WTC11 (cell line): ENCODE data around the gene PSPC1. TPM values are rescaled to one million over a fixed set of nuclear protein-coding genes. Genes with fewer than 3 reads are reported as not detected.

Experiments
- ATAC-seq: fragments of 200-7000 bp; cut with Tn5 transposase; 2 replicates; pipeline ENCODE4 v1.10.0; 2021; ENCODE audit warnings: mild to moderate bottlenecking, moderate library complexity
- CTCF ChIA-PET: fragments of 300-600 bp; sonication (Branson Sonifier 250); formaldehyde crosslinking; loops from one replicate; lab custom pipeline; 2021; ENCODE audit warnings: antibody characterized with exemption; lab: Charles Lee
- POLR2A ChIA-PET: fragments of 350-600 bp; sonication (Branson Sonifier 250); formaldehyde crosslinking; loops from one replicate; lab custom pipeline; 2021; ENCODE audit warnings: antibody characterized with exemption; lab: Charles Lee
- DNase-seq: peaks from one replicate; pipeline ENCODE4 v3.0.0; 2021; ENCODE audit warnings: low spot score
- H3K27ac Mint-ChIP-seq: 2 replicates; pipeline ENCODE4 v1.8.0; 2021; ENCODE audit warnings: mixed read lengths
- H3K27me3 Mint-ChIP-seq: 2 replicates; pipeline ENCODE4 v1.8.0; 2021; ENCODE audit warnings: low read depth, mild to moderate bottlenecking, moderate library complexity, mixed read lengths
- H3K36me3 Mint-ChIP-seq: 2 replicates; pipeline ENCODE4 v1.8.0; 2021; ENCODE audit warnings: mixed read lengths
- H3K4me1 Mint-ChIP-seq: 2 replicates; pipeline ENCODE4 v1.8.0; 2022; ENCODE audit warnings: mixed read lengths
- H3K4me3 Mint-ChIP-seq: 2 replicates; pipeline ENCODE4 v1.8.0; 2021; ENCODE audit warnings: mild to moderate bottlenecking, moderate library complexity, mixed read lengths
- H3K9me3 Mint-ChIP-seq: 2 replicates; pipeline ENCODE4 v1.8.0; 2021; ENCODE audit warnings: mixed read lengths
- GABPB1 ChIP-seq: sonication (generic); formaldehyde crosslinking; IDR thresholded peaks from 2 replicates; pipeline ENCODE4 v1.8.1; 2023; ENCODE audit warnings: mild to moderate bottlenecking, missing genetic modification reagents
- JUN ChIP-seq: sonication (generic); formaldehyde crosslinking; IDR thresholded peaks from 2 replicates; pipeline ENCODE4 v1.8.0; 2023; ENCODE audit warnings: mild to moderate bottlenecking, missing genetic modification reagents
- PRRX2 ChIP-seq: fragments of 250-450 bp; sonication (Bioruptor Pico); IDR thresholded peaks from 2 replicates; pipeline ENCODE4 v1.8.0; 2021; ENCODE audit warnings: mild to moderate bottlenecking
- total RNA-seq: library from RNA; stranded (reverse); gene quantifications from 3 replicates; pipeline ENCODE4 v1.2.3, GENCODE V29; 2021
- TF ChIP-seq, protein P1 (sequence below): sonication (generic); formaldehyde crosslinking; IDR thresholded peaks from 2 replicates; pipeline ENCODE4 v1.8.1; 2022; ENCODE audit warnings: low read depth, mild to moderate bottlenecking, moderate library complexity, missing genetic modification reagents, borderline replicate concordance
- TF ChIP-seq, protein P2 (sequence below): sonication (generic); formaldehyde crosslinking; conservative IDR thresholded peaks from 2 replicates; pipeline ENCODE4 v1.8.1; 2022; ENCODE audit warnings: mild to moderate bottlenecking, missing genetic modification reagents
- TF ChIP-seq, protein P3 (sequence below): fragments of 250-450 bp; sonication (Bioruptor Pico); IDR thresholded peaks from 2 replicates; pipeline ENCODE4 v1.9.0; 2021; ENCODE audit warnings: mild to moderate bottlenecking
- TF ChIP-seq, protein P4 (sequence below): sonication (generic); formaldehyde crosslinking; IDR thresholded peaks from 2 replicates; pipeline ENCODE4 v1.8.0; 2023; ENCODE audit warnings: missing genetic modification reagents, mild to moderate bottlenecking, borderline replicate concordance
- TF ChIP-seq, protein P5 (sequence below): sonication (generic); formaldehyde crosslinking; IDR thresholded peaks from 2 replicates; pipeline ENCODE4 v1.8.0; 2023; ENCODE audit warnings: missing genetic modification reagents
- TF ChIP-seq, protein P6 (sequence below): sonication (generic); formaldehyde crosslinking; IDR thresholded peaks from 2 replicates; pipeline ENCODE4 v1.8.1; 2023; ENCODE audit warnings: mild to moderate bottlenecking, missing genetic modification reagents, moderate library complexity
- TF ChIP-seq, protein P7 (sequence below): sonication (generic); formaldehyde crosslinking; IDR thresholded peaks from 2 replicates; pipeline ENCODE4 v1.8.0; 2022; ENCODE audit warnings: mild to moderate bottlenecking, missing genetic modification reagents
- TF ChIP-seq, protein P8 (sequence below): sonication (generic); formaldehyde crosslinking; IDR thresholded peaks from 2 replicates; pipeline ENCODE4 v1.8.1; 2023; ENCODE audit warnings: mild to moderate bottlenecking, missing genetic modification reagents
- TF ChIP-seq, protein P9 (sequence below): fragments of 250-450 bp; sonication (Bioruptor Pico); IDR thresholded peaks from 2 replicates; pipeline ENCODE4 v1.9.0; 2021; ENCODE audit warnings: mild to moderate bottlenecking

The PSPC1 gene
- total RNA-seq, 1 experiment from 2014 or later, result 67.5 TPM

DNA sequence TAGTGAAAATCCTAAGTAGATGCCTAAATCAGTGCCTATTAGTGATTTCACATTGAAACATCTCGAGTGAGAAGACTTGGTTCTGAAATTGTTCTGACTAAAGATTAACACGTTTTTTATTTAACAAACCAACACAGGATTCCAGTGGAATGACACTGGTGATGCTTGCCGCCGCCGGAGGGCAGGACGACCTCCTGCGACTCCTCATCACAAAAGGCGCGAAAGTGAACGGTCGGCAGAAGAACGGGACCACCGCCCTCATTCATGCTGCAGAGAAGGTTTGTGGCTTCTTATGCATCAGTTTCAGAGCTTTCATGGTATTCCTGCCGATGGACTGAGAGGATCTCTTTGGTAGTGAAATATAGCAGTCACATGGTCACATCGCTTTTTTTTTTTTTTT is 121.2 kb downstream of the PSPC1 start:
- DNase-seq, result no peak
- peaks cover 35% of the 10 kb centered on the region for H3K36me3 Mint-ChIP-seq
- H3K9me3 Mint-ChIP-seq, result no peaks in the 10 kb centered on the region
- no peaks in the 10 kb centered on the region for H3K27me3 Mint-ChIP-seq
- ChIA-PET POLR2A (no interaction called here), CTCF (interaction anchor here (0.5 to 1.1 kb wide), 3 partner anchors 157 to 1819 kb away, joined by 3 to 4 read pairs (median 3); no protein-coding TSS in a partner anchor)
- ATAC-seq, result no peak
- H3K4me1 Mint-ChIP-seq, result peaks cover 6% of the 10 kb centered on the region
- TF ChIP-seq, protein P1, sequence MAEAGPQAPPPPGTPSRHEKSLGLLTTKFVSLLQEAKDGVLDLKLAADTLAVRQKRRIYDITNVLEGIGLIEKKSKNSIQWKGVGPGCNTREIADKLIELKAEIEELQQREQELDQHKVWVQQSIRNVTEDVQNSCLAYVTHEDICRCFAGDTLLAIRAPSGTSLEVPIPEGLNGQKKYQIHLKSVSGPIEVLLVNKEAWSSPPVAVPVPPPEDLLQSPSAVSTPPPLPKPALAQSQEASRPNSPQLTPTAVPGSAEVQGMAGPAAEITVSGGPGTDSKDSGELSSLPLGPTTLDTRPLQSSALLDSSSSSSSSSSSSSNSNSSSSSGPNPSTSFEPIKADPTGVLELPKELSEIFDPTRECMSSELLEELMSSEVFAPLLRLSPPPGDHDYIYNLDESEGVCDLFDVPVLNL, result no peak
- TF ChIP-seq, protein P2, sequence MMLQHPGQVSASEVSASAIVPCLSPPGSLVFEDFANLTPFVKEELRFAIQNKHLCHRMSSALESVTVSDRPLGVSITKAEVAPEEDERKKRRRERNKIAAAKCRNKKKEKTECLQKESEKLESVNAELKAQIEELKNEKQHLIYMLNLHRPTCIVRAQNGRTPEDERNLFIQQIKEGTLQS (CRISPR knock-in tag), result no peak
- TF ChIP-seq, protein P3, sequence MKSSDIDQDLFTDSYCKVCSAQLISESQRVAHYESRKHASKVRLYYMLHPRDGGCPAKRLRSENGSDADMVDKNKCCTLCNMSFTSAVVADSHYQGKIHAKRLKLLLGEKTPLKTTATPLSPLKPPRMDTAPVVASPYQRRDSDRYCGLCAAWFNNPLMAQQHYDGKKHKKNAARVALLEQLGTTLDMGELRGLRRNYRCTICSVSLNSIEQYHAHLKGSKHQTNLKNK (CRISPR knock-in tag), result no peak
- TF ChIP-seq, protein P4, sequence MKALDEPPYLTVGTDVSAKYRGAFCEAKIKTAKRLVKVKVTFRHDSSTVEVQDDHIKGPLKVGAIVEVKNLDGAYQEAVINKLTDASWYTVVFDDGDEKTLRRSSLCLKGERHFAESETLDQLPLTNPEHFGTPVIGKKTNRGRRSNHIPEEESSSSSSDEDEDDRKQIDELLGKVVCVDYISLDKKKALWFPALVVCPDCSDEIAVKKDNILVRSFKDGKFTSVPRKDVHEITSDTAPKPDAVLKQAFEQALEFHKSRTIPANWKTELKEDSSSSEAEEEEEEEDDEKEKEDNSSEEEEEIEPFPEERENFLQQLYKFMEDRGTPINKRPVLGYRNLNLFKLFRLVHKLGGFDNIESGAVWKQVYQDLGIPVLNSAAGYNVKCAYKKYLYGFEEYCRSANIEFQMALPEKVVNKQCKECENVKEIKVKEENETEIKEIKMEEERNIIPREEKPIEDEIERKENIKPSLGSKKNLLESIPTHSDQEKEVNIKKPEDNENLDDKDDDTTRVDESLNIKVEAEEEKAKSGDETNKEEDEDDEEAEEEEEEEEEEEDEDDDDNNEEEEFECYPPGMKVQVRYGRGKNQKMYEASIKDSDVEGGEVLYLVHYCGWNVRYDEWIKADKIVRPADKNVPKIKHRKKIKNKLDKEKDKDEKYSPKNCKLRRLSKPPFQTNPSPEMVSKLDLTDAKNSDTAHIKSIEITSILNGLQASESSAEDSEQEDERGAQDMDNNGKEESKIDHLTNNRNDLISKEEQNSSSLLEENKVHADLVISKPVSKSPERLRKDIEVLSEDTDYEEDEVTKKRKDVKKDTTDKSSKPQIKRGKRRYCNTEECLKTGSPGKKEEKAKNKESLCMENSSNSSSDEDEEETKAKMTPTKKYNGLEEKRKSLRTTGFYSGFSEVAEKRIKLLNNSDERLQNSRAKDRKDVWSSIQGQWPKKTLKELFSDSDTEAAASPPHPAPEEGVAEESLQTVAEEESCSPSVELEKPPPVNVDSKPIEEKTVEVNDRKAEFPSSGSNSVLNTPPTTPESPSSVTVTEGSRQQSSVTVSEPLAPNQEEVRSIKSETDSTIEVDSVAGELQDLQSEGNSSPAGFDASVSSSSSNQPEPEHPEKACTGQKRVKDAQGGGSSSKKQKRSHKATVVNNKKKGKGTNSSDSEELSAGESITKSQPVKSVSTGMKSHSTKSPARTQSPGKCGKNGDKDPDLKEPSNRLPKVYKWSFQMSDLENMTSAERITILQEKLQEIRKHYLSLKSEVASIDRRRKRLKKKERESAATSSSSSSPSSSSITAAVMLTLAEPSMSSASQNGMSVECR (CRISPR knock-in tag), result no peak
- TF ChIP-seq, protein P5, sequence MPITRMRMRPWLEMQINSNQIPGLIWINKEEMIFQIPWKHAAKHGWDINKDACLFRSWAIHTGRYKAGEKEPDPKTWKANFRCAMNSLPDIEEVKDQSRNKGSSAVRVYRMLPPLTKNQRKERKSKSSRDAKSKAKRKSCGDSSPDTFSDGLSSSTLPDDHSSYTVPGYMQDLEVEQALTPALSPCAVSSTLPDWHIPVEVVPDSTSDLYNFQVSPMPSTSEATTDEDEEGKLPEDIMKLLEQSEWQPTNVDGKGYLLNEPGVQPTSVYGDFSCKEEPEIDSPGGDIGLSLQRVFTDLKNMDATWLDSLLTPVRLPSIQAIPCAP, result no peak
- TF ChIP-seq, protein P6, sequence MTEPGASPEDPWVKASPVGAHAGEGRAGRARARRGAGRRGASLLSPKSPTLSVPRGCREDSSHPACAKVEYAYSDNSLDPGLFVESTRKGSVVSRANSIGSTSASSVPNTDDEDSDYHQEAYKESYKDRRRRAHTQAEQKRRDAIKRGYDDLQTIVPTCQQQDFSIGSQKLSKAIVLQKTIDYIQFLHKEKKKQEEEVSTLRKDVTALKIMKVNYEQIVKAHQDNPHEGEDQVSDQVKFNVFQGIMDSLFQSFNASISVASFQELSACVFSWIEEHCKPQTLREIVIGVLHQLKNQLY (CRISPR knock-in tag), result no peak
- TF ChIP-seq JUN, result no peak
- no peak for TF ChIP-seq PRRX2
- TF ChIP-seq, protein P7, sequence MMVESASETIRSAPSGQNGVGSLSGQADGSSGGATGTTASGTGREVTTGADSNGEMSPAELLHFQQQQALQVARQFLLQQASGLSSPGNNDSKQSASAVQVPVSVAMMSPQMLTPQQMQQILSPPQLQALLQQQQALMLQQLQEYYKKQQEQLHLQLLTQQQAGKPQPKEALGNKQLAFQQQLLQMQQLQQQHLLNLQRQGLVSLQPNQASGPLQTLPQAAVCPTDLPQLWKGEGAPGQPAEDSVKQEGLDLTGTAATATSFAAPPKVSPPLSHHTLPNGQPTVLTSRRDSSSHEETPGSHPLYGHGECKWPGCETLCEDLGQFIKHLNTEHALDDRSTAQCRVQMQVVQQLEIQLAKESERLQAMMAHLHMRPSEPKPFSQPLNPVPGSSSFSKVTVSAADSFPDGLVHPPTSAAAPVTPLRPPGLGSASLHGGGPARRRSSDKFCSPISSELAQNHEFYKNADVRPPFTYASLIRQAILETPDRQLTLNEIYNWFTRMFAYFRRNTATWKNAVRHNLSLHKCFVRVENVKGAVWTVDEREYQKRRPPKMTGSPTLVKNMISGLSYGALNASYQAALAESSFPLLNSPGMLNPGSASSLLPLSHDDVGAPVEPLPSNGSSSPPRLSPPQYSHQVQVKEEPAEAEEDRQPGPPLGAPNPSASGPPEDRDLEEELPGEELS (CRISPR knock-in tag), result no peak
- TF ChIP-seq, protein P8, sequence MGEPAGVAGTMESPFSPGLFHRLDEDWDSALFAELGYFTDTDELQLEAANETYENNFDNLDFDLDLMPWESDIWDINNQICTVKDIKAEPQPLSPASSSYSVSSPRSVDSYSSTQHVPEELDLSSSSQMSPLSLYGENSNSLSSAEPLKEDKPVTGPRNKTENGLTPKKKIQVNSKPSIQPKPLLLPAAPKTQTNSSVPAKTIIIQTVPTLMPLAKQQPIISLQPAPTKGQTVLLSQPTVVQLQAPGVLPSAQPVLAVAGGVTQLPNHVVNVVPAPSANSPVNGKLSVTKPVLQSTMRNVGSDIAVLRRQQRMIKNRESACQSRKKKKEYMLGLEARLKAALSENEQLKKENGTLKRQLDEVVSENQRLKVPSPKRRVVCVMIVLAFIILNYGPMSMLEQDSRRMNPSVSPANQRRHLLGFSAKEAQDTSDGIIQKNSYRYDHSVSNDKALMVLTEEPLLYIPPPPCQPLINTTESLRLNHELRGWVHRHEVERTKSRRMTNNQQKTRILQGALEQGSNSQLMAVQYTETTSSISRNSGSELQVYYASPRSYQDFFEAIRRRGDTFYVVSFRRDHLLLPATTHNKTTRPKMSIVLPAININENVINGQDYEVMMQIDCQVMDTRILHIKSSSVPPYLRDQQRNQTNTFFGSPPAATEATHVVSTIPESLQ (CRISPR knock-in tag), result no peak
- TF ChIP-seq GABPB1 (CRISPR knock-in tag), result no peak
- TF ChIP-seq, protein P9, sequence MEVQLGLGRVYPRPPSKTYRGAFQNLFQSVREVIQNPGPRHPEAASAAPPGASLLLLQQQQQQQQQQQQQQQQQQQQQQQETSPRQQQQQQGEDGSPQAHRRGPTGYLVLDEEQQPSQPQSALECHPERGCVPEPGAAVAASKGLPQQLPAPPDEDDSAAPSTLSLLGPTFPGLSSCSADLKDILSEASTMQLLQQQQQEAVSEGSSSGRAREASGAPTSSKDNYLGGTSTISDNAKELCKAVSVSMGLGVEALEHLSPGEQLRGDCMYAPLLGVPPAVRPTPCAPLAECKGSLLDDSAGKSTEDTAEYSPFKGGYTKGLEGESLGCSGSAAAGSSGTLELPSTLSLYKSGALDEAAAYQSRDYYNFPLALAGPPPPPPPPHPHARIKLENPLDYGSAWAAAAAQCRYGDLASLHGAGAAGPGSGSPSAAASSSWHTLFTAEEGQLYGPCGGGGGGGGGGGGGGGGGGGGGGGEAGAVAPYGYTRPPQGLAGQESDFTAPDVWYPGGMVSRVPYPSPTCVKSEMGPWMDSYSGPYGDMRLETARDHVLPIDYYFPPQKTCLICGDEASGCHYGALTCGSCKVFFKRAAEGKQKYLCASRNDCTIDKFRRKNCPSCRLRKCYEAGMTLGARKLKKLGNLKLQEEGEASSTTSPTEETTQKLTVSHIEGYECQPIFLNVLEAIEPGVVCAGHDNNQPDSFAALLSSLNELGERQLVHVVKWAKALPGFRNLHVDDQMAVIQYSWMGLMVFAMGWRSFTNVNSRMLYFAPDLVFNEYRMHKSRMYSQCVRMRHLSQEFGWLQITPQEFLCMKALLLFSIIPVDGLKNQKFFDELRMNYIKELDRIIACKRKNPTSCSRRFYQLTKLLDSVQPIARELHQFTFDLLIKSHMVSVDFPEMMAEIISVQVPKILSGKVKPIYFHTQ (CRISPR knock-in tag), result no peak
- no peak overlapping the region for H3K4me3 Mint-ChIP-seq
- no peak overlapping the region for H3K27ac Mint-ChIP-seq
